ENCODE data around the gene PSAP.
A peak's percentile ranks its signal among the peaks of the same experiment; 100 is the strongest.

Gene PSAP

GRCh38 chr10:71780156-71780555, 70.9 kb downstream of the PSAP start:
- DNase-seq: no peak

GRCh38 chr10:71779641-71780040, 71.4 kb downstream of the PSAP start:
- no peak for DNase-seq

- no peak for DNase-seq
Observed at GRCh38 chr10:71778071-71778825, 72.8 kb downstream of the PSAP start.

- no peak for DNase-seq
Observed at GRCh38 chr10:71777213-71777985, 73.7 kb downstream of the PSAP start.

GRCh38 chr10:71776481-71776925, 74.5 kb downstream of the PSAP start:
- no peak for DNase-seq

- DNase-seq: no peak
Observed at GRCh38 chr10:71774916-71775702, 75.9 kb downstream of the PSAP start.

GRCh38 chr10:71773221-71773971, 77.7 kb downstream of the PSAP start, which contains the start of gene VSIR:
TSS of gene VSIR (minus strand) at chr10:71773520. CDS start at chr10:71773439, 81 bp downstream.
- peak; percentile 93 for DNase-seq

- DNase-seq: no peak
Observed at GRCh38 chr10:71772832-71773220, 78.2 kb downstream of the PSAP start.

- peak; percentile 50 to 62 for DNase-seq
Observed at GRCh38 chr10:71771821-71772617, 79.0 kb downstream of the PSAP start.

- DNase-seq: no peak
Observed at GRCh38 chr10:71771204-71771603, 79.8 kb downstream of the PSAP start.

- DNase-seq: no peak
Observed at GRCh38 chr10:71770789-71771188, 80.3 kb downstream of the PSAP start.

GRCh38 chr10:71770255-71770654, 80.8 kb downstream of the PSAP start:
- no peak for DNase-seq

GRCh38 chr10:71769279-71769823, 81.7 kb downstream of the PSAP start:
- no peak for DNase-seq

- no peak for DNase-seq
Observed at GRCh38 chr10:71767420-71768035, 83.5 kb downstream of the PSAP start.

- DNase-seq: no peak
Observed at GRCh38 chr10:71766717-71767419, 84.2 kb downstream of the PSAP start.

Data from activated CD4-positive, alpha-beta T cell treated with anti-CD3 and anti-CD28 coated beads, Interleukin-2, amount 50 U/mL, for 4 hours (primary cell).